Suppressor macrophage (primary cell): ENCODE data around the gene MTMR12.
"Not testable (repeated sequence)": the region's sequence is repeated elsewhere in the genome, so short reads cannot be mapped to it uniquely, and the experiment has no call there.

ENCODE experiments used
- DNase-seq, 4 experiments: peaks; one replicate each; pipeline ENCODE4 v3.0.0-alpha.2; 2020 to 2022

MTMR12 gene

DNA sequence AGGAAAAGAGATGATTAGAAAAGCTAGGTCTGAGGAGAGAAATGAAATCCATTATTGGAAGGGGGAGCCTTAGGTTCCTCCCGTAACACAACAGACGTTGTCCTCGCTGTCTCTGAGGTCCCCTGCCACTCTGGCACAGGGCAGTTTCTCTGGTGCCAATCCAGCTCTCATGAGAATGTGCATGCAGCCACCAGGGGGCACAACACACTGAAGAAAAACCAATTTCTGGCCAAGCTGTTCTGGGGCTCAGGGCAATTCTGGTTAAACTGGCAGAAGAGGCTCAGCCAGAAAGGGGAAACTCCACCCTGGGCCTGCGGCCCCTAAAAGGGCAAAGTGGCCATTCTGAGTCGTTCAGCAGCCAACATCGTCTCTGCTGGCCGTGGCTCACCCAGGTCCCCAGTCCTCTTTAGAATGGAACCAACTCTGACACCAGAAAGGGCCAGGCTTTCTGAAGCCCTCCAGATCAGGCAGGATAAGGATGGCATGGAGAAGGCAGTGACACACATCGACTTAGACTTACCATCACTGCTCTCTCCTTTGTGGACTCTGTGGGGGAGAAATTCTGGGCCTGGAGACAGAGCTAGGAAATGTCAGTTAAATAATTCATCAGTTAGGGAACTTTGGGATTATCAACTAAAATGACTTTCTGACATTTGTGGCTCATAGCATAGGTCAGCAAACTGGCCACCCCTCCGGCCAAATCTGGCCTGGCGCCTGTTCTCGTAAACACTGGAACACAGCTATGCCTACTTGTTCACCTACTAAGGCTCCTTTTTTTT lies 80.1 kb downstream of the MTMR12 start:
- DNase-seq: peak; percentile 84 to 90 (median 88)

DNA sequence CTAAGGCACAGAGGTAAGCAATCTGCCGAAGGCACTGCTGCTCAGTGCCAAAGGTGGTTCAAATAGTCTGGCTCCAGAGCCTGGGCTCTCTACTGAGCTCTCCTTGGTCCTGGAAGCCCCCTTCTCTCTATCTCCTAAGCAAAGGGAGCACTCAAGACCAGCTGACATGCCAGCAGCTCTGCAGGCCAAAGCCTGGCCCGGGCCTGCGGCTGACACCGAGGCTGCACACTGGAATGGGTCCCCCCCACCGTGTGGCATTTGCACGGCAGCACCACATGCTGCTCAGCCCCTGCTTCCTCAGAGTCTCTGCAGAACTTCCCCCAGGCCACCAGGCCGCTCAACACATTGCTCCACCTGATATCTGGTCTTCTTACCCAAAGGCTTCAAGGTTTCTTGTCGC lies 80.8 kb downstream of the MTMR12 start:
- DNase-seq: peak; percentile 43 to 84 (median 72)

DNA sequence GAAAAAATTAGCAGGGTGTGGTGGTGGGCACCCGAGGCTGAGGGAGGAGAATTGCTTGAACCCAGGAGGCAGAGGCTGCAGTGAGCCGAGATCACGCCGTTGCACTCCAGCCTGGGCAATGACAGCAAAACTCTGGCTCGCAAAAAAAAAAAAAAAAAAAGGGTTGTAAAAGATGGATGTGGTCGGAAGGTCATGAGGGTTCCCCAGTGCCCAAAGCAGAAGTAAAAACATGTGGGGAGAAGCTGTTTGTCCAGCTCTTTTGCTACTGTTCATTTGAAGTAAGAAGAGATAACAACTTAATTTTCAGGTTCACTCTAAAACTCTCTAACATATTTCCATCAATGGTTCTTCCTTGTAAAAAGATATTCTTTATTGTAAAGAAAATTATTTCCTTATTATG lies 81.5 kb downstream of the MTMR12 start:
- peak; percentile 66 to 86 (median 82) for DNase-seq

DNA sequence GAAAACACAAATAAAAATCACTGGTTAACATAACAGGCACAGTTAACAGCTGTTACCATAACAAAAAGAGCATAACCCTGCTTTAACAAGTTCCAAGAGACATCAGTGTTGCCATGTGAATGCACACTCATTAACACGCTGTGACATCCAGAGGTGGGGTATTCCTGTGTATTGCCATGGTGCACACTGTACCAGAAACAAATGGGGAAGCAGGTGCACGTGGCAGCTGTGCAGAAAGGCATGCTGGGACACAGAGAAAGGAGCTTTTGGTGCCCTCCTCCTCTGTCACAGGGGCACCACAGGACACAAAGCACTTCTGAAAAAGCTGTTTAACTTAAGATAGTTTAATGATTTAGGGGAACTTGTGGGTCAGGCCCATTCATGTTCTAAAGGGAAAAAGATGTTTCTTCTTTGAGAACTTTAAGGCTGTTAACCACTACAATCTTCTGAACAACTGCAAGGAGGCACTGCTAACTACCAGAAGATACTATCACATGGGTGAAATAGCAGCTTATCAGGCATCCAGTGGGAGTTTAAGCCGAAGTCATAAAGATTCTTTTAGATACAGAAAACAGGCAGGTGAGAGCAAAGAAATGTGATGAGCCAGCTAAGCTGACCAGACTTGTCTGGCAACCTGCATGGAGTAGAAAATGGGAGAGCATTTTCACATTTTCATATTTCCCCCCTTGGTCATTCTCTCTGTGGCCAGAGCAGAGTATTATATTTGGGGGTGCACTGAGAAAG lies 82.2 kb downstream of the MTMR12 start:
- DNase-seq: peak; percentile 29 to 69 (median 64)

DNA sequence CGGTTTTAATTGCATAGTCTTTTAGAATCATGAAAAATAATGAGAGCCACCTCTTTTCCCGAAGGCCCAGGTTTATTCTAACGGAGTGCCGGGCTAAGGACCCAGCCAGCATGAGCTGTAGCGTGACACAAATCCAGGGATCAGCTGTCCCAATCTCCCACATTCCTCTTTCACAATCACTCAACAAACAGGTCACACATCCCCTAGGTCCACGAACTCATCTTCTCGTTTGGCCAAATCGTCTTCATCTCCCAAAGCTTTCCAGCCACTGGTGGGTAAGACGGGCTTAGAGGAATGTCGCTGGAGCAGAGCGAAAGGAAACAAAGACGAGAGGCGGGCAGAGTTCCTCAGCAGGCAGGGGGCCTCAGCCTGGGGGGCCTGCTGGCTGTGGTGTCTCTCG lies 83.2 kb downstream of the MTMR12 start:
- no peak for DNase-seq

DNA sequence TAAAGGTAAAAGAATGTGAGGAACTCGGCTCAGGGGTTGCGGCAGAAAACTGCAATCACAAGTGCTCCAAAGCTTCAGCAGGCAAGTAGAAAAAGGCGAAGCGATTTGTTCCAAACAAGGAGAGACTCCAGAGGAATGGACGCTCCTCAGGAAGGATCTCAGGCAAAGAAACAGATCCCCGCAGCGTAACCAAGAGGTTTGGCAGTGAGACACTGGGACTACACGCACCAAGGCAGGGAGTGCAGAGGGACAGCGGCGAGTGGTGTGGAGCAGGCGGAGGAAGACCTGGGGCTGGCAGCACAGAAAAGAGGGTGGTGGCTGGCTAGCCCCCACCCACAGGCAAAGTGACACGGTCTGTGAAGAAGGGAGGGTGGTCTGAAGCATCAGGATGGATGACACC lies 83.9 kb downstream of the MTMR12 start:
- DNase-seq: no peak

DNA sequence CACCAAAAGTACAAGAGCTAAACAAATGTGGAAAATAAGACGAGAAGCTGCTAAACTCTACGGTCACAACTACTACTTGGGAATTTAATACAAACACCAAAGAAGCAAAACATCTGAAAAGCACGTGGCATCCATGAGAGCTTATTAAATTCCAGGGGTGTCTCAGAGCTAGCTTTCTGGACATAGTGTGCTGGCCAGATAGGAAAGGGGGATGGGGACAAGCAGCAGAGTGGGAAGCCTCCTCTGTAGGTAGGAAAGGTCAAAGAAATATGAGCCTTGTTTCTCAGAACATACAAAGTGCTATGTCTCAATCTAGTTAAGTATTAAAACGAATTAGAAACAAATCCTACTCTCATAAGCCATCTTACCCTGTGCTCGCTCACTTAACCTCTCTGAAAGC lies 87.3 kb downstream of the MTMR12 start:
- no peak for DNase-seq

DNA sequence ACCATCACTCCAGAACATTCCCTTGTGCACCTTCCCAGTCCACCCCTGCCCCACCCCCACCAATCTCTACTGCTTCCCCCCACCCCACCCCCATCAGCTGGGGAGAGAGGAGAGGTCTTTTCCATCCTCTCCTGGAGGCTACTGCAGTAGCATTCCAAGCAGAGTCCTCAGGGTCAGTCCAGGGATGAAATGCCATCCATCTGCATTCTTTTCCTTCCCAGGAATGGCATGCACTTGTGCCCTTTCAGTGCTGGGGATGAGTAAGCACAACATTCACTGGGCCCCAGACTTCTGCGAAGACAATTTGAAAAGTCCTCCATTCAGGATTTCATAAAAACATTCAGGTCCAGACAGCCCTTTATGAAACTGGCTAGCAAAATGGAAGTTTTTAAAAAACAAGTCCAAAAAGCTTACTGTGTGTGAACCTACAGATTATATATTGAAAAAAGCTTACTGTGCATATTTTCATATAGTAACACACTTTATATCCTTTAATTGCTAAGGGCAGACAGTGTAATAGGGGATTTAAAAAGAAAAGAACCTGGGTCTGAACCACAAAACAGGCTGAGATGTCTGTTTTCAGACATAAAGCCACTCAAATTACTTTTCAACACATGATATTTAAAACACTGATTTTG lies 88.6 kb downstream of the MTMR12 start:
- no peak for DNase-seq

DNA sequence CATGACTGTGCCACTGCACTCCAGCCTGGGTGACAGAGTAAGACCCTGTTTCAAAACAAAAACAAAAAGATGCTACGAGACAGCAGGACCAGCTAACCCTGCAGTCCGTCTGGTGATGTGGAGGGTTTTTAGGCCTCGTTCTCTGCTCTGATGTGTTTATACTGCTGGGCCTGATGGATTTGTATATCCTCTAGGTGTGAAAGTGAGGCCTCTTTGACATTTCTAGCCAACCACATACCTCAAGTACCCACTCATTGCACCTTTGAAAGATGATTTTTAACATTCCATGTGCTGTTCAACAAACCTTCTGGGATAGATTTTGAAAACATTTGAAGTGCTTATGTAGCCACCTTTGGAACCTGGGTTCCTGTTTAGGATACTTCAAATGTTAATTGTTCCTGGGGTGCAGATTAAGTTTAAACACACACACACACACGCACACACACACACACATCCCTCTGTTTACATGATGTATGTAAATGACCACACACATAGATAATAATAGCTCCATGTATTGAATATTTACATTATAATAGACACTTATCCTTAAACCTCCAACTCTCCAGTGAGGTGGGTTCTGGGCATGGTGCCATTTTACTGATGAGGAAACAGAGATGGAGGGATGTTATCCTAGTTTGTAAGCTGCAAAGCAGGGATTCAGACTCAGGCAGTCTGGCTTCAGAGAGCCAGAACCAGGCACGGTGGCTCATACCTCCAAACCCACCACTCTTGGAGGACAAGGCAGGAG lies 89.8 kb downstream of the MTMR12 start:
- no peak for DNase-seq

DNA sequence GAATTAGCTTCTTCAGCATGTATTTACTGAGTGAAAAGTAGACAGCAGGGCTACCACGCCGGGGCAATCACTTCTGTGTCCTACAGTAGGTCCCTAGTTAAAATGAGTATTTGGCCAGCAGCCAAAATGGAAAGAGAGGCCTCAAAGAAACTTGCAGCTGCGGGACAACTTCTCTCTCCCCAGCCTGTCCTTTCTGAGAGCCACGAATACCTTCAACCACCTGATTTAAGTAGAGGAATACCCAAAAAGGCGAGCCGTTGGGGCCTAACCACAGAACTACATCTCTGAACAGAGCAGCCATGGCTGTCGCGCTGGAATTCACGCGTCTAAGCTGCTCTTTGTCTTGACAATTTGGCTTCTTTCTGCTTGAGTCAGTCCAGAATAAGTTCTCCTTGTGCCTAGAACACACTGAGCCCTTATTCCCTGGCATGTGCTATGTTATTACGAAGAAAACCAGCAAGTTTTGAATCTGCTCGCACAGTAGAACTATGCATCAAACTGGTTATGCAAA lies 94.8 kb downstream of the MTMR12 start:
- peak; percentile 49 to 78 (median 55) for DNase-seq

DNA sequence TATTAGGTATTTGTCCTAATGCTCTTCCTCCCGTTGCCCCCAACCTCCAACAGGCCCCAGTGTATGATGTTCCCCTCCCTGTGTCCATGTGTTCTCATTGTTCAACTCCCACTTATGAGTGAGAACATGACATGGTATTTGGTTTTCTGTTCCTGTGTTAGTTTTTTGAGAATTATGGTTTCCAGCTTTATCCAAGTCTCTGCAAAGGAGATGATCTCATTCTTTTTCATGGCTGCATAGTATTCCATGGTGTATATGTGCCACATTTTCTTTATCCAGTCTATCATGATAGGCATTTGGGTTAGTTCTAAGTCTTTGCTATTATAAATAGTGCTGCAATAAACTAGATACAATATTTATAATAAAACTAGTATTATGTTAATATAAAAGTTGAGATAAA lies 98.4 kb downstream of the MTMR12 start:
- not testable (repeated sequence) for DNase-seq

DNA sequence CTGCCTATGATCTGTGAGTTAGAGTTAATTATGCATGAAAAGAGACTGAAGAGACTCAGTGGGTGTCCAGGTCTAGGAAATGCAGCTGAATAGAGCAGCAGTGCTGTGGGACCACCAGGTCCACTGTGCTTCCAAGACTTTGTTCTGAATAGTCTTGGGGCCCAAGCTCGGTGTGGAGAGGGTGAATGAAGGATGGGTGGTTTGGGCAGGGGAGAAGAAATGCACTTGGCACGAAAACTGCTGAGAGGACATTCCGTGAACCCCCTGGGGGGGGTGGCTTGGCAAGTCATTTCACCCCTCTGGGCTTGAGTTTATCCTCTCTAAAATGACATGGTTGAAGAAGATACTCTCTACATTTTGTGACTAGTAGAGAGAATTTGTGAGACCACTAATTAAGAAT lies 102.6 kb downstream of the MTMR12 start:
- no peak for DNase-seq

DNA sequence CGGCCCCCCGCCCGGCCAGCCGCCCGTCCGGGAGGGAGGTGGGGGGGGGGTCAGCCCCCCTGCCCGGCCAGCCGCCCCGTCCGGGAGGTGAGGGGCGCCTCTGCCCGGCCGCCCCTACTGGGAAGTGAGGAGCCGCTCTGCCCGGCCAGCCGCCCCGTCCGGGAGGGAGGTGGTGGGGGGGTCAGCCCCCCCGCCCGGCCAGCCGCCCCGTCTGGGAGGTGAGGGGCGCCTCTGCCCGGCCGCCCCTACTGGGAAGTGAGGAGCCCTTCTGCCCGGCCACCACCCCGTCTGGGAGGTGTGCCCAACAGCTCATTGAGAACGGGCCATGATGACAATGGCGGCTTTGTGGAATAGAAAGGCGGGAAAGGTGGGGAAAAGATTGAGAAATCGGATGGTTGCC lies 103.9 kb downstream of the MTMR12 start:
- not testable (repeated sequence) for DNase-seq

DNA sequence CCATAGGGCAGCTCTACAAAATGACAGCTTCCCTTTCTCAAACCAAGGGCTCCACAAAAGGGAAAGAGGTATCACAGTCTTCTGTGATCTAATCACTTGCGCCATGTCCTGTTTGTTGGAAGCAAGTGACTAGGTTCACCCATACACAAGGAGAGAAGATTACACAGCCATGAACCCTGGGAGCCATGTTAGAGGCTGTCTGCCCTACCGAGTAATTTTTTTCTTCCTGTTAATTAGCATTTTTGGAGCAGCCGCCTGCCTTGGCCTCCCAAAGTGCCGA lies 105.4 kb downstream of the MTMR12 start:
- DNase-seq: peak; percentile 48 to 79 (median 62)

DNA sequence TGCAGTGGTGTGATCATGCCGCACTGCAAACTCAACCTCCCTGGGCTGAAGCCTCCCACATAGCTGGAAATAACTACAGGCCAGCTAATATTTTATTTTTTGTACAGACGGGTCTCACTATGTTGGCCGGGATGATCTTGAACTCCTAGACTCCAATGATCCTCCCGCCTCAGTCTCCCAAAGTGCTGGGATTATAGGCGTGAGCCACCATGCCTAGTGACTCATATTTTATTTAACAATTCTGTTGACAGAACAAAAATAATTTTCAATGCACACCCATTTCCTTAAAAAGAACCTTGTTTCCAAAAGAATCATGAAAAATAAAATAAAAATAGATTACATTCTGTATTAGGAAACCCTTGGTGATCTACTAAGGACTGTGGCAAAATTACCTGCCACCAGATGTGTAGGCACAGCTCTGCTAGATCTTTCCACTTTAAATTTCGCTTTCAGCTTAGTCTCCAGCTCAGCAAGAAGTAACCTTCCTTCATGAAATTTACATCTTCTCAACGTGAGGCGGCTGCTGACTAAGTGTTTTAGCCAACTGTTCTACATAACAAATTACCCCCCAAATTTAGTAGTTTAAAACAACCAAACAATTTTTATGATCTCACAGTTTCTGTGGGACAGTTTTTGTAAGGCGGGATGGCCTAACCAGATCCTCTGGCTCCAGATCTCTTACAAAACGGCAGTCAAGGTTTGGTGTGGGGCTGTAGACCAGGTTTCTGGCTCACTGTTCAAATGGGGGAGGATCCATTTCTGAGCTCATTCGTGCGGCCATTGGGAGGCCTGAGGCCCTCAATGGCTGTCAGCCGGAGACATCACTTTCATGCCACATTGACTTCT lies 106.0 kb downstream of the MTMR12 start:
- DNase-seq: no peak

DNA sequence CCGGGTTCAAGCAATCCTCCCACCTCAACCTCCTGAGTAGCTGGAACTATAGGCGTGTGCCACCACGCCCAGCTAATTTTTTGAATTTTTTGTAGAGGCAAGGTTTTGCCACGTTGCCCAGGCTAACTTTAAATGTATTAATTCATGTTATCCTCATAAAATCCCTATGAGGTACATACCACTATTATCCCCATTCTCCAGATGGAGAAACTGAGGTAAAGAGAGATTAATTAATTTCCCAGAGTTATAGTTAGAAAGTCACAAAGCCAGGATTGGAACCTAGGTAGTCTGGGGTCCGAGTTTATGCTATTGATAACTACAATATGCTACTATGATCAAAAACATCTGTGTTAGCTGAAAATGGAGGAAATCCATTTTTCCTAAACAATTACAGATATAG lies 106.7 kb downstream of the MTMR12 start:
- DNase-seq: no peak

DNA sequence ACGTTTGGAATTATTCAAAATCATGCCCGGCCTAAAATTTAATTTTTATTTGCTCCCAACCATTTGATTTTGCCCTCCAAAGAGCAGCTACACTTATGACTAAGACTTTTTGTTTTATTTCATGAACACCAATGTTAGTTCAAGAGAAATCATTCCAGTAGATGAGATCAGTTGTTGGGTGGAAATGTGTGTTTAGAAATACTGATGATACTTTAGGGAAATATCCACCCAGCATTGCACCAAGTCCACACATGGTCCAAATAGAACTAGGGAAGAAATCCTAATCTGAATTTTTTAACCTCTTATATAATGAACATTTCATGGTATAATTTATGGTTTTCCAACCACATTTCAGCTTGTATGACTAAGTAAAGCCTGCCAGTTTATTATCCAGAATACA lies 110.3 kb downstream of the MTMR12 start:
- DNase-seq: peak in 2 of 4 experiments; percentile 34 to 36

DNA sequence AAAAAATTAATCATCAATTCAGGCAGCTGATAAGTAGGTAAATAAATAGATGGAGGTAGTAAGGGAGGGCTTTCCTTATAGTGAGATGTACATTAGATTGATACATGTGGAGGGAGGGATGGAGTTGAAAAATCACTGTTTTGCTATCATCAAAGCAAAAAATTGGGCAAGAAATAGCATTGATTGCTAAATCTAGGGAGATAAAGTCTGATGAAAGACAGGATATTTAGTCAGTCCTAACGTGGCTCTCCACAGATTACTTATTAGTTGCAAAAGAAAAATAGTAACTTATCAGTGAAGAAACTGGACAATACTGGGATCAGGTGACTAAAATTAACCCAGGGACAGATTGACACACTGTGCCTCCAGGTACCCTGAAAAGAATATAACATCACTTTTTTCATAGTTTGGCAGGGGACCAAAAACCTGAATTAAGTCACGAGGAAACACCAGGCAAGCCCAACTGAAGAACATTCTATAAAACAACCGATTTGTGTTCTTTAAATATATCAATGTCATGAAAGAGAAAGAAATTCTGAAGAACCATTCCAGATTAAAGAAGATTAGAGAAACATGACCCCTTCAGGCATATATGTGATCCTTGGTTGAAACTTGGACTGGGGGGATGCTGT lies 111.5 kb downstream of the MTMR12 start:
- peak in 2 of 4 experiments; percentile 68 for DNase-seq

DNA sequence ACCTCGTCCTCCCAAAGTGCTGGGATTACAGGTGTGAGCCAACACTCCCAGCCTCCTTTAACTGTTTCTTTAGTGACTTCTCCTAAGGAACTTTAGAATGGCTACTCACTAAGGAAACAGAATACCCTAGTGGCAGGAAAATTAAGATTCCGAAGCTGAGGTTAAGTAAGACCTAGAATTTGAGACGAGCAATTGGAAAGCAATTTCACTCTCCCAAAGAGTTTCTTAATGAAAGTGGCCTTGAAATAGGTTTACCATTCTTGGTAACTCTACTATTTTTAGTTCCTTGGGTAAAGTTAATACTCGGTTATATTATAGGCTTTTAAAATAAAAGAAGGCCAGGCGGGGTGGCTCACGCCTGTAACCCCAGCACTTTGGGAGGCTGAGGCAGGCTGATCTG lies 115.7 kb downstream of the MTMR12 start:
- no peak for DNase-seq

DNA sequence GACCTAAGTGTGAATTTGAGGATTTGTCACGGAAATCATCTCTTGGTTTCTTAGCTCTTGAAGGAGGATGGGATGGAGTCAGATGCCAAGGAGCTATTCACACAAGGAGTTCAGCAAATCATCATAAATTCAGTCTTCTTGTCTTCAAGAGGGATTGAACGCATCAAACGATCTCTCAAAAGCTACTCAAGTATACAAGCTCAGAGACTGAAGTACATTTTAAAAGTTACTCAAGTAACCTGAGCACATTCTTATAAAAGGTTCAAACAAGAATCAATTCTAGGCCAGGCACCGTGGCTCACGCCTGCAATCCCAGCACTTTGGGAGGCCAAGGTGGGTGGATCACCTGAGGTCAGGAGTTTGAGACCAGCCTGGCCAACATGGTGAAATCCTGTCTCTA lies 117.5 kb downstream of the MTMR12 start:
- no peak for DNase-seq

DNA sequence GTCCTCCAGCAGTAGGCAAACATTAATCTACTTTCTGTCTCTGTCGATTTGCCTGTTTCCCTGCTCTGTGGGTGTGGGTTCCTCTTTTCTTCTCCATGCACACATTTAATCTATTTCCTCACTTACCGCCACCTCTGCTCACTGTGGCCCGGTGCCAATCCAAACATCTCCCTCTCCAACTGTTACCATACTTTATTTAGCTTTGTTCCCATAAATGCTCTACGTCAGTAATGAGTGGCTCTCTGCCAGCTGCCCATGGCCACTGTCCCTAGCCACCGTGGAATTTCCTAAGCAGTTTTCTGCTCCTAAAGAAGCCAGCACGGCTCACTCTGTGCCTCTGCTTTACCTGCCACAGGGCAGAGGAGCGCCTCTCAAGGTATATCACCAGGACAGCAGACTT lies 119.1 kb downstream of the MTMR12 start:
- peak; percentile 80 to 90 (median 84) for DNase-seq
